HG03159 (cell line): ENCODE measurements around the gene DBN1.

ENCODE experiments used
- ATAC-seq: cut with Tn5 transposase; IDR thresholded peaks from one replicate; pipeline ENCODE4 v1.9.1; 2021; ENCODE audit warnings: mild to moderate bottlenecking, moderate library complexity; ENCODE audit not compliant: unreplicated experiment

Gene DBN1

GRCh38 chr5:177473443-177474001, at the start of gene DBN1:
Gene DBN1 (minus strand): TSS chr5:177473634. CDS start chr5:177473521, 113 bp downstream.
- no peak for ATAC-seq

- ATAC-seq = no peak
Observed at GRCh38 chr5:177520916-177521513, 47.6 kb upstream of the DBN1 start.

GRCh38 chr5:177520271-177520670, 46.8 kb upstream of the DBN1 start:
- ATAC-seq = no peak

GRCh38 chr5:177519463-177520235, 46.2 kb upstream of the DBN1 start:
- no peak for ATAC-seq

GRCh38 chr5:177516601-177517568, 43.5 kb upstream of the DBN1 start, which contains the start of gene DDX41:
Gene DDX41 (minus strand): TSS chr5:177516961. CDS start chr5:177516945, 16 bp downstream.
- ATAC-seq = peak; percentile 83

- no peak for ATAC-seq
Observed at GRCh38 chr5:177515580-177515979, 42.1 kb upstream of the DBN1 start.

- no peak for ATAC-seq
Observed at GRCh38 chr5:177514541-177514940, 41.1 kb upstream of the DBN1 start.

- no peak for ATAC-seq
Observed at GRCh38 chr5:177513500-177513899, 40.1 kb upstream of the DBN1 start.

GRCh38 chr5:177512736-177513380, 39.4 kb upstream of the DBN1 start:
- no peak for ATAC-seq

- ATAC-seq = no peak
Observed at GRCh38 chr5:177511796-177512675, 38.6 kb upstream of the DBN1 start.

GRCh38 chr5:177511181-177511580, 37.7 kb upstream of the DBN1 start:
- no peak for ATAC-seq

- no peak for ATAC-seq
Observed at GRCh38 chr5:177510567-177511053, 37.2 kb upstream of the DBN1 start.

- peak; percentile 36 for ATAC-seq
Observed at GRCh38 chr5:177509991-177510566, 36.6 kb upstream of the DBN1 start.

GRCh38 chr5:177509381-177509951, 36.0 kb upstream of the DBN1 start, which contains the start of gene DOK3:
Gene DOK3 (minus strand): TSS chr5:177509826. CDS start chr5:177509540, 286 bp downstream.
- ATAC-seq = peak; percentile 30

- peak; percentile 31 for ATAC-seq
Observed at GRCh38 chr5:177508837-177509236, 35.4 kb upstream of the DBN1 start.

GRCh38 chr5:177508221-177508611, 34.8 kb upstream of the DBN1 start:
- no peak for ATAC-seq

GRCh38 chr5:177507596-177508220, 34.3 kb upstream of the DBN1 start:
- no peak for ATAC-seq

- no peak for ATAC-seq
Observed at GRCh38 chr5:177507165-177507564, 33.7 kb upstream of the DBN1 start.
